ENCODE measurements around the gene C5AR1.
"Not testable (repeated sequence)": the region's sequence is repeated elsewhere in the genome, so short reads cannot be mapped to it uniquely, and the experiment has no call there.

- TF ChIP-seq POLR2AphosphoS5 (IDR thresholded peaks at IDR 0.05; ENCODE audit: low read depth, low read length); POLR2A (IDR thresholded peaks at IDR 0.05; ENCODE audit: low read depth, low read length); TAF1 (IDR thresholded peaks at IDR 0.05; ENCODE audit: low read depth, low read length); PAX5 (IDR thresholded peaks at IDR 0.05; ENCODE audit: insufficient read depth, low read length, severe bottlenecking); POU2F2 (IDR thresholded peaks at IDR 0.05; ENCODE audit: low read depth, low read length): not testable (repeated sequence)
- 0 out of 2 replicates have a peak, but pooled peaks have one; percentile 9 for TF ChIP-seq SPI1 (IDR thresholded peaks at IDR 0.05; ENCODE audit: low read depth, low read length)
These were observed 27.4 kb downstream of the C5AR1 start for GRCh38 chr19:47336765-47337718.
